BLaER1 treated with 17β-estradiol and CSF1 and Interleukin-3, amounts not matched to agents 10 nM and 100 nM (cell line): Measurements from ENCODE around the gene IFITM10.
"Not testable (repeated sequence)": the region's sequence is repeated elsewhere in the genome, so short reads cannot be mapped to it uniquely, and the experiment has no call there.

Source experiments
- H3K27ac ChIP-seq, 11 experiments: shearing (Covaris generic); formaldehyde crosslinking; 2 replicates each; pipeline ENCODE4 v1.8.1; 2022
- H3K27me3 ChIP-seq, 11 experiments: shearing (Covaris generic); formaldehyde crosslinking; 2 replicates each; pipeline ENCODE4 v1.8.1; 2022
- H3K36me3 ChIP-seq, 11 experiments: shearing (Covaris generic); formaldehyde crosslinking; 2 replicates each; pipeline ENCODE4 v1.8.1; 2022
- H3K4me1 ChIP-seq, 10 experiments: shearing (Covaris generic); formaldehyde crosslinking; 2 replicates each; pipeline ENCODE4 v1.8.1; 2022
- H3K4me2 ChIP-seq, 11 experiments: shearing (Covaris generic); formaldehyde crosslinking; 2 replicates each; pipeline ENCODE4 v1.8.1; 2022
- H3K4me3 ChIP-seq, 10 experiments: shearing (Covaris generic); formaldehyde crosslinking; 2 replicates each; pipeline ENCODE4 v1.8.1; 2022
- H3K9ac ChIP-seq, 11 experiments: shearing (Covaris generic); formaldehyde crosslinking; 2 replicates each; pipeline ENCODE4 v1.8.1; 2022
- H3K9me3 ChIP-seq, 11 experiments: shearing (Covaris generic); formaldehyde crosslinking; replicated peaks in 1 of 11; 2 replicates each; pipeline ENCODE4 v1.8.1; 2022
- H4K20me1 ChIP-seq, 11 experiments: shearing (Covaris generic); formaldehyde crosslinking; 2 replicates each; pipeline ENCODE4 v1.8.1; 2022
- Cebpa-rat ChIP-seq, 11 experiments: shearing (Covaris generic); IDR thresholded peaks; 2 replicates each; pipeline ENCODE4 v1.8.1; 2022

The IFITM10 gene

DNA sequence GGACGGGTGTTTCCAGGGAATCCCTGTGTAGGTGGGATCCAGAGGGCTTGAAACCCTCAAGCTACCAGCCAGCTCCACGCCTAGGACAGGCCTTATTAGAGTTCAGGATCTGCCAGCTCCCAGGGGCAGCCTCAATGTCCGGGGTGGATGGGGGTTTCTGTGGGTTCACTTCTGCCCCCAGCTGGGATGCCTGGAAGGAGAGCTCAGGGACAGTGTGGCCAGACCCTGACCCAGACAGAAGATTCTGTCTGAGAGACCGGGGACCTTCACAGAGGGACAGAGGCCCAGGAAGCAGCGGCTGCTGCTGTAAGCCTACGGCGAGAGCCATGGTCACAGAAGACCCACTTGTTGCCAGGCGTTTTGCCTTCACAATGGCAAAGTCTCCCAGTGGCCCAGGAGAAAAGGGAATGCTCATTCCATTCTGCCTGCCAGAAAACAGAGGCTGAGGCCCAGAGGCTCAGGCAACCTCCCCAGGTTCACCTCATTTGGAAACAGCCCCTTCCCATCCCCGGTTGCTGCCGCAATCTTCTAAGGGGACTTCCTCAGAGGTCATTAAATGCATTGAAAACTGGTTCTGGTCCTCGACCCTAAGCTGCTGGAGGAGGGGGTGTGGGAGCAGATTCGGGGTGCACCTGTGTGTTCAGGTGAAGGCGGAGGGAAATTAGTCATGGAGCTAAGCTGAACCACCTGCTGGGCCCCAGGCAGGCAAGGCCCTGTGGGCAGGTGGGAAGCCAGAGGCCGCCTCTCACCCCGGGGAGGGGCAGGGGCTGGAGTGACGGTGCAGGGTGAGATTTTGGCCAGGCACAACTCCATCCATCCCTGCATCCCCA is 58.3 kb downstream of the IFITM10 start:
- TF ChIP-seq Cebpa-rat (IDR thresholded peaks at IDR 0.05) = no peak
- H3K9ac ChIP-seq = no peak overlapping the region
- peaks cover 25 to 47% (median 36%) of the 10 kb centered on the region in 11 experiments for H3K27me3 ChIP-seq
- no peak overlapping the region for H3K4me3 ChIP-seq
- H4K20me1 ChIP-seq = no peaks in the 10 kb centered on the region; a peak in 2 of 22 replicates
- no peaks in the 10 kb centered on the region for H3K36me3 ChIP-seq
- H3K4me2 ChIP-seq = peak overlapping the region in 2 of 11 experiments; percentile 86 to 96; a peak in 1 of 22 replicates
- peaks cover 17 to 51% (median 35%) of the 10 kb centered on the region in 10 experiments for H3K4me1 ChIP-seq
- H3K27ac ChIP-seq = no peak overlapping the region
- no peaks in the 10 kb centered on the region; a peak in 1 of 22 replicates for H3K9me3 ChIP-seq

- TF ChIP-seq Cebpa-rat (IDR thresholded peaks at IDR 0.05) = no peak
- Histone ChIP-seq H4K20me1 (no peaks in the 10 kb centered on the region; a peak in 2 of 22 replicates), H3K27ac (no peak overlapping the region), H3K4me2 (peak overlapping the region in 2 of 11 experiments; percentile 3 to 57; a peak in 2 of 22 replicates), H3K9ac (no peak overlapping the region; a peak in 1 of 22 replicates), H3K4me3 (no peak overlapping the region), H3K27me3 (peaks cover 25 to 47% (median 36%) of the 10 kb centered on the region in 11 experiments), H3K4me1 (peaks cover 12 to 44% (median 28%) of the 10 kb centered on the region in 10 experiments), H3K36me3 (no peaks in the 10 kb centered on the region), H3K9me3 (no peaks in the 10 kb centered on the region; a peak in 1 of 22 replicates)
These were observed 59.1 kb downstream of the IFITM10 start for GRCh38 chr11:1691026-1691877.

GRCh38 chr11:1690167-1691025 is 60.0 kb downstream of the IFITM10 start:
- Histone ChIP-seq H3K27ac (no peak overlapping the region), H3K4me2 (peak overlapping the region in 8 of 11 experiments; percentile 30 to 66 (median 57); a peak in 15 of 22 replicates), H3K36me3 (no peaks in the 10 kb centered on the region), H3K9ac (no peak overlapping the region; a peak in 2 of 22 replicates), H3K4me3 (no peak overlapping the region), H3K4me1 (peaks cover 12 to 44% (median 28%) of the 10 kb centered on the region in 10 experiments), H4K20me1 (no peaks in the 10 kb centered on the region; a peak in 2 of 22 replicates), H3K27me3 (peaks cover 25 to 47% (median 36%) of the 10 kb centered on the region in 11 experiments), H3K9me3 (no peaks in the 10 kb centered on the region; a peak in 1 of 22 replicates)
- no peak for TF ChIP-seq Cebpa-rat (IDR thresholded peaks at IDR 0.05)

DNA sequence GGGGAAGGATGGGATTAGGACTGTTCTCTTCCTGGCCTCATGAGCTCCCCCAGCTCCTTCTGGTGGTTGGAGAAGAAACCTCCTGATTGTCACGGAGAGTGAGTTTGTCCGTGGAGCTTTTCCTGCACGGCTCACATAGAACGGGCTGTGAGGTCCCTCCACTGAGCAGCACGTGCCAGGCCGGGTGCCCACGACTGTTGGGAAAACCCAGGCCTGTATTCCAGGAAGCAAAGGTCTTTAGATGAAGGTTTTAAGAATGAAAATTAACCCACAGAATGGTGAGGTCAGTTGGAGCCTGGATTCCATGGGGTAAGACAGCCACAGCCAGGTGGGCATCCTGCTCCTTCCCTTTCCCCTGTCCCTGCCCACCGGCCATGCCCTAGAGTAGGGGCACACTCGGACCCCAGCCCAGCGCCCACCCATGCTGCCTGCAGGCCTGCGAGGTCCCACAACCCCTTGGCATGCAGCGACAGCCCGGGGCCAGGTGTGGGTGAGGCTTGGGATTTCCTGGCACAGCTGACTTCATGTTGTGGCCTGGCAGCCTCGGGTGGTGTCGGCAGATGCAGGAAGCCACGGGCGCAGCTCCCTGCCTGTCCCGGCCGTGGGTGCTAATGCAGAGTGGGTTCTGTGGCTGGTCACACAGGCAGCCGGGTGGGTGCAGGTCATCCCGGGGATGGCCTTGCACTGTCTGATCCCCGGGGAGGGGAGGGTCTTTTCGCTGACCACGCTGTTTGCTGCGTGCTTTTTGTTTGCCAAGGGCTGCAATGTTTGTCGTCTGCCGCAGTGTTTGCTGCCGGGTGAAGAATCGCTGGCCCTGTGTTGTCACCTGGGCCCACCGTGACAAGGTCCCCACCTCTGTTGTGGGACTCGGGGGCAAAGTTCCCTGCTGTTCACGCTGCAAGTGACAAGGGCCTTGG is 60.9 kb downstream of the IFITM10 start:
- not testable (repeated sequence) for H3K27ac ChIP-seq, H3K9ac ChIP-seq, H3K4me3 ChIP-seq, H3K9me3 ChIP-seq, H3K36me3 ChIP-seq, H4K20me1 ChIP-seq
- H3K4me2 ChIP-seq = peak overlapping the region in 8 of 11 experiments; percentile 30 to 66 (median 57); a peak in 15 of 22 replicates
- peaks cover 25 to 47% (median 36%) of the 10 kb centered on the region in 11 experiments for H3K27me3 ChIP-seq
- H3K4me1 ChIP-seq = peaks cover 10 to 43% (median 26%) of the 10 kb centered on the region in 10 experiments

DNA sequence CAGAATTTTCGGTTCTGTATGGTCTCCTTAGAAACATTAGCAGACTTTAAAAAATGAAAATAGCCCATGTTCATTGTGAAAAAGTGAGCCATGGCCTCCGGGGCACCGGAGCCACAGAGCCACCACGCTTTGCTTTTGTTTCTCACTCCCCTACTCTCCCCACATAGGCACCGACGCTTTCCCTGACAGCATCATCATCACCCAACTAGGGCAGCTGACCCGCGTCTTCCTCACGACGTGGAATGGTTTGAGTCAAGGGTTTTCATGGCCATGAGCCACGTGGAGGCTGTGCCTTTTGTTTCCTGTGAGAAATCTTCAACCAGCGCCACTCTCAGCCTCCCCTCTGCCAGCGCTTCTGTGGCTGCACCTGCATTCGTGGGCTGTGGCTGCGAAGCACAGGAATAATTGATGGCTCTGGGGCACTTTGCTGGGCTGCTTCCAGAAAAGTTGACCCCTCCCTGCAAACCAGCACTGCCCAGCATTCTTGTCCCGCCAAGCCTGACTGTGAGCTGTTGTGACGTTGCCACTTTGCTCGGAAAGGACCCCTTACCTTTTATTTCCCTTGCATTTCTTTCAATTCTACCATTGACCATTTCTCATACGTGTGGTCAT is 62.0 kb downstream of the IFITM10 start:
- not testable (repeated sequence) for H3K27ac ChIP-seq, H3K9ac ChIP-seq, H3K4me3 ChIP-seq, H3K9me3 ChIP-seq, H3K36me3 ChIP-seq, H4K20me1 ChIP-seq
- H3K27me3 ChIP-seq = peaks cover 25 to 47% (median 36%) of the 10 kb centered on the region in 11 experiments
- H3K4me2 ChIP-seq = peak overlapping the region in 2 of 11 experiments; percentile 12 to 25; a peak in 3 of 22 replicates
- H3K4me1 ChIP-seq = peaks cover 1 to 32% (median 16%) of the 10 kb centered on the region in 10 experiments; a peak in 19 of 20 replicates

- not testable (repeated sequence) for H3K9ac ChIP-seq, H3K27ac ChIP-seq, H3K4me2 ChIP-seq, H3K9me3 ChIP-seq, H4K20me1 ChIP-seq, H3K4me3 ChIP-seq, H3K36me3 ChIP-seq
- Histone ChIP-seq H3K27me3 (peaks cover 20 to 30% (median 23%) of the 10 kb centered on the region in 11 experiments), H3K4me1 (peaks cover 7 to 37% (median 24%) of the 10 kb centered on the region in 10 experiments; a peak in 17 of 20 replicates)
These were observed 64.2 kb downstream of the IFITM10 start for GRCh38 chr11:1686220-1686619.

DNA sequence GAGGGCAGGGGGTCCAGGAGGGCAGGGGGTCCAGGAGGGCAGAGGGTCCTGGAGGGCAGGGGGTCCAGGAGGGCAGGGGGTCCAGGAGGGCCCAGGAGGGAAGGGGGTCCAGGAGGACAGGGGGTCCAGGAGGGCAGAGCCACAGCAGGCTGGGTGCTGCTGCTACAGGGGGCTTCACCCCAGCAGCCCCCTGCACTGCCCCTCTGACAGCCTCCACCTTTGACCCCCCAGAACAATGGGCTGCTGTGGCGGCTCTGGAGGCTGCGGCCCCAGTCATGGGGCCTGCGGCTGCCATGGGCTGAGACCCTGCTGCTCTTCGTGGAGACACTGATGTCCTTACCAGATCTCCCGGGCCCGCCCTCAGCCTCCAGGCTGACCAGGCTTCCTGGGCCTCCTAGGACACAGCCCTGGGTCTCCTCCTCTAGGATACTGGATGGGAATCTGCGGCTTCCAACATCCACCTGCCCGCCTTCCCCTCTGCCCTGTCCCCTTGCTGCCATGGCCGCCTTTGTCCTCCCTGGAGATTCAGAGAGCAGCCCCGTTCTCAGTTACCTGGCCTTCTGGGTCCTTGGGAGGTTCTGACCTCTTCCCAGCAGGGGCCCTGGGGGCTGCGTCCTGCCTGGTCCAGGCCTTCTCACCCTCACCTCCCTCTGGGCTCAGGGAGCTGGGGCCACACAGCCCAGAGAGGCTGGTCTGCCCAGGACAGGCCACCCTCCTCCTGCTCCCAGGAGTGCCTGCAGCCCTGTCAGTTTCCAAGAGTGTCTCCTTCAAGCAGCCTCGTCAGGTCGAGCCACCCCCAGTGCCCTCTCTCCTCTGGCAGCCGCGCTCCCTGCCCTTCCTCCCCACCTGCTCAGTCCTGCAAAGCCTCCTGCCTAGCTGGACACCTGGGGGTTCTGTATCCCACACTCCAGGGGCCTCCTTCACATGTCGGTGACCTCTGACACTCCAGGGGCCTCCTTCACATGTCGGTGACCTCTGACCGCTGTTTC is 65.2 kb downstream of the IFITM10 start:
- H4K20me1 ChIP-seq, H3K4me2 ChIP-seq, H3K4me3 ChIP-seq, H3K27ac ChIP-seq, H3K9me3 ChIP-seq, H3K9ac ChIP-seq, H3K36me3 ChIP-seq: not testable (repeated sequence)
- Histone ChIP-seq H3K4me1 (peaks cover 7 to 29% (median 22%) of the 10 kb centered on the region in 10 experiments; a peak in 17 of 20 replicates), H3K27me3 (peaks cover 9 to 19% (median 13%) of the 10 kb centered on the region in 11 experiments)

GRCh38 chr11:1683904-1684572 is 66.4 kb downstream of the IFITM10 start:
- not testable (repeated sequence) for H3K9me3 ChIP-seq, H3K4me2 ChIP-seq, H3K36me3 ChIP-seq, H3K4me3 ChIP-seq, H3K9ac ChIP-seq, H4K20me1 ChIP-seq, H3K27ac ChIP-seq, H3K27me3 ChIP-seq
- peaks cover 7 to 17% (median 13%) of the 10 kb centered on the region in 10 experiments; a peak in 17 of 20 replicates for H3K4me1 ChIP-seq

- H3K9me3 ChIP-seq, H3K4me3 ChIP-seq, H4K20me1 ChIP-seq, H3K27me3 ChIP-seq, H3K9ac ChIP-seq, H3K36me3 ChIP-seq, H3K27ac ChIP-seq: not testable (repeated sequence)
- H3K4me2 ChIP-seq = peak overlapping the region in 2 of 11 experiments; percentile 61 to 69; a peak in 2 of 22 replicates
- peaks cover 7 to 15% (median 12%) of the 10 kb centered on the region in 10 experiments; a peak in 17 of 20 replicates for H3K4me1 ChIP-seq
These were observed 67.2 kb downstream of the IFITM10 start for GRCh38 chr11:1683216-1683615.
